ENCODE measurements around the gene HS6ST1. TPM values are rescaled to one million over a fixed set of nuclear protein-coding genes. Genes with fewer than 3 reads are reported as not detected.

The HS6ST1 gene
- total and polyA plus RNA-seq, 9 donors: 12.9 to 62.5 (median 45.3) TPM

- intact Hi-C loops (cut with DNase I): no loop called here
- no peak overlapping the region for H3K27ac ChIP-seq
- H3K4me1 ChIP-seq (ENCODE audit: insufficient read depth): peaks cover 9% of the 10 kb centered on the region
- WGBS, 3 donors: 88 to 93% (median 93%) methylated on average over 12 of the region's 12 CpGs
- no peaks in the 10 kb centered on the region for H3K9me3 ChIP-seq
- DNase-seq: peak in 1 of 5 donors; percentile 5
- no peaks in the 10 kb centered on the region for H3K36me3 ChIP-seq
- no peak overlapping the region for H3K4me3 ChIP-seq
- no peaks in the 10 kb centered on the region for H3K27me3 ChIP-seq
- no peak for TF ChIP-seq EP300 (IDR thresholded peaks at IDR 0.05)
- no peak for TF ChIP-seq POLR2A (IDR thresholded peaks at IDR 0.05)
- no peak for TF ChIP-seq CTCF (IDR thresholded peaks at IDR 0.05)
Measured at GRCh38 chr2:128365217-128365905, 46.7 kb upstream of the HS6ST1 start.

GRCh38 chr2:128364441-128364911 is 45.8 kb upstream of the HS6ST1 start:
- H3K27ac ChIP-seq: no peak overlapping the region
- no peaks in the 10 kb centered on the region for H3K36me3 ChIP-seq
- intact Hi-C loops (cut with DNase I): no loop called here
- peak in 2 of 5 donors; percentile 6 to 10 for DNase-seq
- TF ChIP-seq EP300 (IDR thresholded peaks at IDR 0.05) (no peak), POLR2A (IDR thresholded peaks at IDR 0.05) (no peak), CTCF (IDR thresholded peaks at IDR 0.05) (no peak)
- H3K4me3 ChIP-seq: no peak overlapping the region
- 95 to 98% (median 97%) methylated on average over 7 to 8 of the region's 8 CpGs for WGBS, 3 donors
- H3K4me1 ChIP-seq (ENCODE audit: insufficient read depth): peaks cover 4% of the 10 kb centered on the region
- H3K9me3 ChIP-seq: no peaks in the 10 kb centered on the region
- no peaks in the 10 kb centered on the region for H3K27me3 ChIP-seq

GRCh38 chr2:128363934-128364361 is 45.3 kb upstream of the HS6ST1 start:
- WGBS, 3 donors: 89 to 94% (median 90%) methylated on average over 11 of the region's 11 CpGs
- TF ChIP-seq EP300 (IDR thresholded peaks at IDR 0.05) (no peak), CTCF (IDR thresholded peaks at IDR 0.05) (no peak), POLR2A (IDR thresholded peaks at IDR 0.05) (no peak)
- H3K4me1 ChIP-seq (ENCODE audit: insufficient read depth): peaks cover 3% of the 10 kb centered on the region
- no peaks in the 10 kb centered on the region for H3K27me3 ChIP-seq
- no peaks in the 10 kb centered on the region for H3K9me3 ChIP-seq
- no peaks in the 10 kb centered on the region for H3K36me3 ChIP-seq
- H3K4me3 ChIP-seq: no peak overlapping the region
- intact Hi-C loops (cut with DNase I): no loop called here
- no peak overlapping the region for H3K27ac ChIP-seq
- DNase-seq: peak in 2 of 5 donors; percentile 7 to 17

- Histone ChIP-seq H3K27ac (no peak overlapping the region), H3K36me3 (no peaks in the 10 kb centered on the region), H3K27me3 (no peaks in the 10 kb centered on the region), H3K4me1 (ENCODE audit: insufficient read depth) (peaks cover 3% of the 10 kb centered on the region), H3K9me3 (no peaks in the 10 kb centered on the region), H3K4me3 (no peak overlapping the region)
- DNase-seq: peak in 2 of 5 donors; percentile 36 to 51
- 9 to 14% (median 11%) methylated on average over 6 of the region's 6 CpGs for WGBS, 3 donors
- TF ChIP-seq EP300 (IDR thresholded peaks at IDR 0.05) (no peak), CTCF (IDR thresholded peaks at IDR 0.05) (no peak), POLR2A (IDR thresholded peaks at IDR 0.05) (no peak)
- intact Hi-C loops (cut with DNase I): no loop called here
Measured at GRCh38 chr2:128362889-128363228, 44.2 kb upstream of the HS6ST1 start.
